KOPT-K1 (cell line): ENCODE results near the gene SUPT4H1.
"Not testable (repeated sequence)": the region's sequence is repeated elsewhere in the genome, so short reads cannot be mapped to it uniquely, and the experiment has no call there.

Experiments
- H3K27ac ChIP-seq: fragments of 200-600 bp; sonication (generic); 2 replicates; pipeline ENCODE4 v1.5.1; 2016; ENCODE audit warnings: antibody characterized with exemption, mild to moderate bottlenecking, low read depth, low read length; ENCODE audit not compliant: poor library complexity, severe bottlenecking
- H3K36me3 ChIP-seq: fragments of 200-600 bp; sonication (generic); 2 replicates; pipeline ENCODE4 v1.5.1; 2017; ENCODE audit warnings: antibody characterized with exemption, mild to moderate bottlenecking, low read length, moderate library complexity; ENCODE audit not compliant: insufficient read depth
- H3K9me3 ChIP-seq: fragments of 200-600 bp; sonication (generic); 2 replicates; pipeline ENCODE4 v1.5.1; 2017; ENCODE audit warnings: antibody characterized with exemption, low read length, mild to moderate bottlenecking; ENCODE audit not compliant: insufficient read depth, poor library complexity, severe bottlenecking

The SUPT4H1 gene

DNA sequence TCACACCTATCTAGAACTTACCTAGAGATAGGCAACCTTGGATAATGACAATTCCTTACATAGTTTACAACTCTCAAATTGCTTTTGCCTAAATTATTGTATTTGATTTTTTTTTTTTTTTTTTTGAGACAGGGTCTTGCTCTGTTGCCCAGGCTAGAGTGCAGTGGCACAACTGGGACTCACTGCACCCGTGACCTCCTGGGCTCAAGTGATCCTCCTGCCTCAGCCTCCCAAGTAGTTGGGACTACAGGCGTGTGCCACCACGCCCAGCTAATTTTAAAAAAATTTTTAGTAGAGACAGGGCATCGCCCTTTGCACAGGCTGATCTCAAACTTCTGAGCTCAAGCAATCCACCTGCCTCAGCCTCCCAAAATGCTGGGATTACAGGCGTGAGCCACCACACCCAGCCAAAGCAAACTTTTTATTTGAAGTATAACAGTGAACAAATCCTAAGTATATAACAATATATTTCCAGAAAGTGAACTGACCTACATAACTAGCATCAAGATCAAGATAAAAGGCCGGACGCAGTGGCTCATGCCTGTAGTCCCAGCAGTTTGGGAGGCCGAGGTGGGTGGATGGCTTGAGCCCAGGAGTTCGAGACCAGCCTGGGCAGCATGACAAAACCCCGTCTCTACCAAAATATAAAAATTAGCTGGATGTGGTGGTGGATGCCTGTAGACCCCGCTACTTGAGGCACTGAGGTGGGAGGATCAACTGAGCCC, 10.7 kb downstream of the SUPT4H1 start:
- H3K9me3 ChIP-seq: not testable (repeated sequence)
- Histone ChIP-seq H3K27ac (peak overlapping the region; percentile 99), H3K36me3 (peaks cover 36% of the 10 kb centered on the region)

- Histone ChIP-seq H3K27ac (peak overlapping the region; percentile 99), H3K9me3 (no peaks in the 10 kb centered on the region), H3K36me3 (peaks cover 28% of the 10 kb centered on the region)
Observed at GRCh38 chr17:58340405-58340876, 11.6 kb downstream of the SUPT4H1 start.

DNA sequence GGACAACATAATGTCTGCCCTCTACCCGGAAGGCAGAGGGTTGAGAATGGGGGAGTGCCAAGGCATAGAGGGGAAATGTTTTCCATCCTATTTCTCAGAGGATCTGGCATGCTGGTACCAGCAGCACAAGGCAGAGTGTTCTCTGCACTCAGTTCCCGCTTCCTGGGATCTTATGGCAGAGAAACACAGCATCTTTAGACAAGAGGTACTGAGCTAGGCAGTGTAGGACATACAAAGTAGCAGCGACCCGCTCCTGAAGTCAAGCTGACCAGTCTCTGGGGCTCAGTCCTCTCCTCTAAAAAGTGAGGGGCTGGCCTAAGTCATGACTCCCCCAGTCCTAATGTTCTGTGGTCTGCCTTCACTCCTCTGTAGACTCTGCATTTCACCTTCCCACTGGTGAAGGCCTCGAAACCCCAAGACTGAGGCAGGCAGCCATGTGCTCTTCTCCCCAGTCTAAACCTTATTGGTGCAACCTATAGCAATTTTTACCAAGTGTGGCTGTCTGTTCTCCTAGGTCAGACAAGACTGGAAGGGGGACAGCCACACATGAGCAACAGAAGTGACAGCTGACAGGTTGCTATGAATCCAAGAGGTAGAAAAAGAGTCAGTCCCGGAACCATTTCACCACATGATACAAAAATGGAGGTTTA, 12.1 kb downstream of the SUPT4H1 start:
- peak overlapping the region; percentile 99 for H3K27ac ChIP-seq
- H3K9me3 ChIP-seq: no peaks in the 10 kb centered on the region
- peaks cover 23% of the 10 kb centered on the region for H3K36me3 ChIP-seq

DNA sequence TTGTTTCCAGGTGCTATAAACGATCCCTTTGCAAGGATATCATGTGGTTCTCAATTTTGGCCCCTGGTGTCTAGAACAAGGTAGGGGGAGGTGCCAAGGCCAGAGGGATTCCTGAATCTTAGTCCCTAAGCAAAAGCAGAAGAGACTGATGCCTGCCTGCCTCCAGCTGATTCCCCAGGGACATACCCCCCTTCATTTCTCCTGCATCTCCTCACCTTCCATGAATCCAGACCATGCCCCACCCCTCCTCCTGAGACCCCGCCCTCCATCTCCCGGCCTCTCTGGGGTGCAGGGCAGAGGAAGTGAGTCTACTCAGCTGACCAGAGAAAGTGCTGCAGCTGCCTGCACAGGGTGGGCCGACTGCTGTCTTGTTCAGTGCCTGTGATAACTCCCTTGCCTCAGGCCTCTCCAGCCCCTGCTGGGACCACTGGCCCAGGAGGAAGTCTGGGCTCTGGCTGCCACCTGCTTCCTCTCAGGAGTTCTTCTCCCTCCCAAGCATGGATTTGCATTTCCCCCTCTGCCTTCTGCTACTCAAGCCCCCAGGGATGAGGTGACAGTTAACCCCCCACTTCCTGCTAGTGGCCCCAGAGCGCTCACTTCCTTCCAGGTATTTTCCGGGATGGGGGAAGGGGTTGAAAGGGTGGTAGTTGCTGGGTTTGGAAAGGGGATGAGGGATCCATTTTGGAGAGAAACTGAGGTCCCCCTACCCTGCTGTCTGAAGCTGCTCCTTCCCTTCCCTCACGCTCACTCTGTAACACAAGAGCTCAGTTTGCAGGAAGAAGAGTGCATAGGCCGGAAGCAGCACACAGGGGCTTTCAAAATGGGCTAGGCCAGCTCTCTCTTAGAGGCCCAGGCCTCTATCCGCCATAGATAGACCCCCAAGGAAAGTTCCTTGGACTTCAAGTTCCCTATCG, 12.9 kb downstream of the SUPT4H1 start:
- Histone ChIP-seq H3K27ac (peak overlapping the region; percentile 99), H3K36me3 (peaks cover 23% of the 10 kb centered on the region), H3K9me3 (no peaks in the 10 kb centered on the region)

DNA sequence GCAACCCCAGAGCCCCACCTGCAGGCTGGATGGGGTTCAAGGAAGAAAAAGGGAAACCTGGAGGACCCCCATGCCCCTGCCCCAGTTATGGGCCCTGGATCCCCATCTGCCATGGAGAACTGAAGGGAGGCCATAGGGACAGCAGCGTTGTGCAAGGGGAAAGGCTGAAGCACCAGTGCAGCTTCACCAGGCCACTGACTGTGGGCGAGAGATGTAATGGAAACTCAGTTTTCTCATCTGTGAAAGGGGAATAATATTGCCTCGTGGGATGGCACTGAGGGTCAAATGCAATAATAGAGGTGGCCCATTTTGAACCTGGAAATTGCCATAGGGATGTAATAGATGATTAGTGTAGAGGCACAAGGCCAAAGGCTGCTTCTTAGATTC, 13.6 kb downstream of the SUPT4H1 start:
- H3K27ac ChIP-seq: peak overlapping the region; percentile 99
- no peaks in the 10 kb centered on the region for H3K9me3 ChIP-seq
- H3K36me3 ChIP-seq: peaks cover 20% of the 10 kb centered on the region

GRCh38 chr17:58337600-58338453, 14.2 kb downstream of the SUPT4H1 start:
- no peaks in the 10 kb centered on the region for H3K9me3 ChIP-seq
- H3K36me3 ChIP-seq: peaks cover 13% of the 10 kb centered on the region; the same call in 1 of the 2 replicates
- peak overlapping the region; percentile 99 for H3K27ac ChIP-seq

- Histone ChIP-seq H3K36me3 (peaks cover 9% of the 10 kb centered on the region), H3K27ac (peak overlapping the region; percentile 99), H3K9me3 (peaks cover under 1% of the 10 kb centered on the region)
Observed at GRCh38 chr17:58337210-58337599, 14.8 kb downstream of the SUPT4H1 start.

GRCh38 chr17:58336456-58337209, 15.4 kb downstream of the SUPT4H1 start:
- H3K36me3 ChIP-seq: peaks cover 11% of the 10 kb centered on the region
- H3K27ac ChIP-seq: peak overlapping the region; percentile 99
- peaks cover 6% of the 10 kb centered on the region for H3K9me3 ChIP-seq

GRCh38 chr17:58335779-58336455, 16.1 kb downstream of the SUPT4H1 start:
- Histone ChIP-seq H3K27ac (peak overlapping the region; percentile 99), H3K36me3 (peaks cover 14% of the 10 kb centered on the region), H3K9me3 (peaks cover 12% of the 10 kb centered on the region)

GRCh38 chr17:58335061-58335731, 16.8 kb downstream of the SUPT4H1 start:
- H3K27ac ChIP-seq: peak overlapping the region; percentile 99
- H3K36me3 ChIP-seq: peaks cover 21% of the 10 kb centered on the region

GRCh38 chr17:58334661-58335060, 17.3 kb downstream of the SUPT4H1 start:
- H3K36me3 ChIP-seq: peaks cover 27% of the 10 kb centered on the region
- H3K9me3 ChIP-seq: peaks cover 17% of the 10 kb centered on the region
- H3K27ac ChIP-seq: peak overlapping the region; percentile 99

More at GRCh38 chr17:58335061-58335731, 16.8 kb downstream of the SUPT4H1 start:
- H3K9me3 ChIP-seq: peaks cover 17% of the 10 kb centered on the region

DNA sequence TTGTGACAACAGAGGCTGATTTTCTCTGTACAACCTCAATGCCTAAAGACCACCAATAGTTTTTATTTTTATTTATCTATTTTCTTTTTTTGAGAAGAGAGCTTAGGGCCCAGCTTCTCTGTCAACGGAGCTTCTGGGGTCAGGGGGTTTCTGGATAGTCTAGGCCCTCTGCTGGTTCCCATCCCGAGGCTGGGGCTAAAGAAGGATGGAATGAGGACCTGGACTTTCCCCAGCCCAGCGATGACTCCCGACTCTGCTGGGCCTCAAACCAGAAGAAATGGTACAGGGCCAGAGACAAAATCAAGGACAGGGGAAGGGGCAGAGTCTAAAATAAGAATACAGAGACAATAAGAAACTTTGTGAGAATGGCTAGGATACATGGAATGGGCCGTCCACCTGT, 17.7 kb downstream of the SUPT4H1 start:
- H3K27ac ChIP-seq: peak overlapping the region; percentile 99
- peaks cover 17% of the 10 kb centered on the region for H3K9me3 ChIP-seq
- H3K36me3 ChIP-seq: peaks cover 28% of the 10 kb centered on the region

DNA sequence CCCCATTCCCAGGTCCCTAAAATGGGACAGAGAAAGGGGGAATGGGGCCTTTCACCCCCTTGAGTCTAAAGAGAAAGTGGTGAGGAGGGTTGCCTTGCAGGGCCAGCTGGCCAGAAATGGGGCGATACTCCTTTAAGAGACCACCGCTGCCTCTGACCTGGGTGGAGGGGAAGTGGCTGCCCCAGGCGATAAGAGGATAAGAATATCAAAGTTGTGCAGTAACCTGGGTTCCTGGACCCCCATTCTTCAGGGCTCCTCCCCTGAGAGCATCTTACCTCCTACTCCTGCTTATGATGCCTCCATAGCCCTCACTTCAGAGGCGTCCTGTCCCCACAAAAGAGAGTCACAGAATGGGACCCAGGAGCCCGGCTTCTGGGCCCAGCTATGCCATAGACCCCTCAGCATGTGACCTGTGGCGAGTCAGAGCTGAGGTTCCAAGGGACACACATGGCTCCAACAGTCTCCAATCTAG, 18.2 kb downstream of the SUPT4H1 start:
- H3K9me3 ChIP-seq: peaks cover 17% of the 10 kb centered on the region
- peak overlapping the region; percentile 99 for H3K27ac ChIP-seq
- peaks cover 28% of the 10 kb centered on the region for H3K36me3 ChIP-seq
